Measurements from ENCODE around the gene DNAJB9.
A peak's percentile ranks its signal among the peaks of the same experiment; 100 is the strongest.

DNAJB9 gene

GRCh38 chr7:108569381-108570145, at the start of gene DNAJB9, which contains the start of gene THAP5:
TSS of gene DNAJB9 (plus strand) at chr7:108569874. CDS start at chr7:108571727, 1,853 bp downstream.
TSS of gene THAP5 (minus strand) at chr7:108569706. CDS start at chr7:108569569, 137 bp downstream.
- peak; percentile 100 for DNase-seq (ENCODE audit: low read depth)
- H3K4me3 ChIP-seq (ENCODE audit: low read depth, low read length), result peak within 1 kb of the TSS; percentile 89
- TF ChIP-seq CTCF (conservative IDR thresholded peaks at IDR 0.05; ENCODE audit: low read depth, low read length), result no peak

- TF ChIP-seq CTCF (conservative IDR thresholded peaks at IDR 0.05; ENCODE audit: low read depth, low read length), result no peak
- no peak for DNase-seq (ENCODE audit: low read depth)
- H3K4me3 ChIP-seq (ENCODE audit: low read depth, low read length), result no peak overlapping the region
Measured at GRCh38 chr7:108522780-108523179, 46.9 kb upstream of the DNAJB9 start.

GRCh38 chr7:108525327-108525984, 44.2 kb upstream of the DNAJB9 start:
- DNase-seq (ENCODE audit: low read depth), result peak; percentile 61
- peak overlapping the region; percentile 92 for H3K4me3 ChIP-seq (ENCODE audit: low read depth, low read length)
- TF ChIP-seq CTCF (conservative IDR thresholded peaks at IDR 0.05; ENCODE audit: low read depth, low read length), result no peak

GRCh38 chr7:108525985-108526767, 43.5 kb upstream of the DNAJB9 start, which contains the start of gene PNPLA8:
TSS of gene PNPLA8 (minus strand) at chr7:108526135. CDS start at chr7:108515491, 10,644 bp downstream.
- peak within 1 kb of the TSS; percentile 92 for H3K4me3 ChIP-seq (ENCODE audit: low read depth, low read length)

GRCh38 chr7:108526768-108527017, 43.0 kb upstream of the DNAJB9 start:
- TF ChIP-seq CTCF (conservative IDR thresholded peaks at IDR 0.05; ENCODE audit: low read depth, low read length), result no peak
- no peak for DNase-seq (ENCODE audit: low read depth)
- peak overlapping the region; percentile 83 for H3K4me3 ChIP-seq (ENCODE audit: low read depth, low read length)

More at GRCh38 chr7:108525985-108526767, 43.5 kb upstream of the DNAJB9 start, which contains the start of gene PNPLA8:
- DNase-seq (ENCODE audit: low read depth), result peak; percentile 100
- TF ChIP-seq CTCF (conservative IDR thresholded peaks at IDR 0.05; ENCODE audit: low read depth, low read length), result no peak

- TF ChIP-seq CTCF (conservative IDR thresholded peaks at IDR 0.05; ENCODE audit: low read depth, low read length), result no peak
- no peak for DNase-seq (ENCODE audit: low read depth)
- no peak overlapping the region for H3K4me3 ChIP-seq (ENCODE audit: low read depth, low read length)
Measured at GRCh38 chr7:108528183-108528712, 41.4 kb upstream of the DNAJB9 start.

Measured in choroid plexus epithelial cell (primary cell).